Tibial artery (tissue), 4 donors: ENCODE measurements around the gene SEMA6A.

Experiments used
- DNase-seq, 2 donors: peaks; one replicate each; pipeline ENCODE4 v3.0.0-alpha.2; 2019
- H3K27ac ChIP-seq, 2 donors: fragments of 200-600 bp; sonication (generic) in 1 of 2; 1 replicate in 1 of 2; 2 replicates in 1 of 2; pipeline ENCODE4 v1.5.1; 2018 to 2019; ENCODE audit warnings: mild to moderate bottlenecking in 1 of 2
- H3K27me3 ChIP-seq, 2 donors: fragments of 200-600 bp; sonication (generic) in 1 of 2; one replicate each; pipeline versions ENCODE4 v1.5.1 to v1.6.0; 2016 to 2019
- H3K36me3 ChIP-seq, 3 donors: fragments of 200-600 bp; sonication (generic) in 2 of 3; one replicate each; pipeline ENCODE4 v1.5.1; 2016 to 2019; ENCODE audit warnings: mild to moderate bottlenecking in 2 of 3
- H3K4me1 ChIP-seq, 4 donors: fragments of 200-600 bp; sonication (generic) in 2 of 4; 1 replicate in 3 of 4; 2 replicates in 1 of 4; pipeline ENCODE4 v1.5.1; 2016 to 2019
- H3K4me3 ChIP-seq, 2 donors: fragments of 200-600 bp; sonication (generic) in 1 of 2; 1 replicate in 1 of 2; 2 replicates in 1 of 2; pipeline ENCODE4 v1.5.1; 2018 to 2019; ENCODE audit warnings: mild to moderate bottlenecking in 2 of 2
- H3K9me3 ChIP-seq, 3 donors: fragments of 200-600 bp; sonication (generic) in 1 of 3; one replicate each; pipeline ENCODE4 v1.5.1; 2016 to 2019
- intact Hi-C: fragments of 100-400 bp; cut with DNase I; formaldehyde crosslinking; loops from one replicate; pipeline ENCODE4 v1.15.0; 2023; ENCODE audit warnings: low total_unique reads
- TF ChIP-seq, protein P1 (sequence below), 2 experiments: fragments of 200-600 bp in 1 of 2; fragments of 450-650 bp in 1 of 2; IDR thresholded peaks; one replicate each; pipeline ENCODE4 v1.5.1; 2017 to 2019; ENCODE audit warnings: antibody characterized with exemption in 2 of 2, mild to moderate bottlenecking in 1 of 2, moderate library complexity in 1 of 2

The SEMA6A gene

DNA sequence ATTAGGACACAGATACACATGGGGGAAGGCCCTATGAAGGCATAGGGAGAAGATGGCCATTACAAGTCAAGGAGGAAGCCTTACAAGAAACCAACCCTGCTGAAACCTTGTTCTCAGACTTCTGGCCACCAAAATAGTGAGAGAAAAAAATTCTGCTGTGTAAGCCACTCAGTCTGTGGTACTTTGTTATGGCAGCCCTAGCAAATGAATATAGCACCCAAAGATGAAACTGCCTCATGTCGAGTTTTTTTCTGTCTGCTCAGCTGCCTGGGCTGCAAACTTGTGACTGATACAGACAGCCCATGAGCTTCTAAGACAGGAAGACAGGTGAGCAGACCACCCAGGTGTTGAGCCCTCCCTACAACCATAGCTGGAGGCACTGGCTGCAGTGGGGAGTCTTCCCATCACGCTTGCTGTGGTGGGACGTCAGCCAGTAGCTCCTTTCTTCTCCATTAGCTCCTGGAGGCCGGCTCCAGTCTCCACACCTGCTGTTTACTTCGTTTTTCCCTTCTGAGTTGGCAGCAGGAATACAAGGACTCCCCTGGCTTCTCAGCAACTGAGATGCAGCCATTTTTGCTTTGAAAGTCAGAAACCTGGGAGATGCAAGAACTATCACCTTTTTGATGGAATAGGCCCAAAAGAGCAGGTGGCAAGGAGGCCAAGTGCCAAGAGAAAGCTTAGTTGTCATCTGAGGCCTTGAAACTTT is 164.9 kb downstream of the SEMA6A start:
- no peak for DNase-seq
- no peak overlapping the region for H3K27ac ChIP-seq
- TF ChIP-seq, protein P1, sequence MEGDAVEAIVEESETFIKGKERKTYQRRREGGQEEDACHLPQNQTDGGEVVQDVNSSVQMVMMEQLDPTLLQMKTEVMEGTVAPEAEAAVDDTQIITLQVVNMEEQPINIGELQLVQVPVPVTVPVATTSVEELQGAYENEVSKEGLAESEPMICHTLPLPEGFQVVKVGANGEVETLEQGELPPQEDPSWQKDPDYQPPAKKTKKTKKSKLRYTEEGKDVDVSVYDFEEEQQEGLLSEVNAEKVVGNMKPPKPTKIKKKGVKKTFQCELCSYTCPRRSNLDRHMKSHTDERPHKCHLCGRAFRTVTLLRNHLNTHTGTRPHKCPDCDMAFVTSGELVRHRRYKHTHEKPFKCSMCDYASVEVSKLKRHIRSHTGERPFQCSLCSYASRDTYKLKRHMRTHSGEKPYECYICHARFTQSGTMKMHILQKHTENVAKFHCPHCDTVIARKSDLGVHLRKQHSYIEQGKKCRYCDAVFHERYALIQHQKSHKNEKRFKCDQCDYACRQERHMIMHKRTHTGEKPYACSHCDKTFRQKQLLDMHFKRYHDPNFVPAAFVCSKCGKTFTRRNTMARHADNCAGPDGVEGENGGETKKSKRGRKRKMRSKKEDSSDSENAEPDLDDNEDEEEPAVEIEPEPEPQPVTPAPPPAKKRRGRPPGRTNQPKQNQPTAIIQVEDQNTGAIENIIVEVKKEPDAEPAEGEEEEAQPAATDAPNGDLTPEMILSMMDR (IDR thresholded peaks at IDR 0.05), result no peak
- intact Hi-C loops, result no loop called here
- no peaks in the 10 kb centered on the region for H3K36me3 ChIP-seq
- H3K4me1 ChIP-seq, result no peaks in the 10 kb centered on the region
- H3K27me3 ChIP-seq, result no peaks in the 10 kb centered on the region
- no peaks in the 10 kb centered on the region for H3K9me3 ChIP-seq
- no peak overlapping the region for H3K4me3 ChIP-seq

DNA sequence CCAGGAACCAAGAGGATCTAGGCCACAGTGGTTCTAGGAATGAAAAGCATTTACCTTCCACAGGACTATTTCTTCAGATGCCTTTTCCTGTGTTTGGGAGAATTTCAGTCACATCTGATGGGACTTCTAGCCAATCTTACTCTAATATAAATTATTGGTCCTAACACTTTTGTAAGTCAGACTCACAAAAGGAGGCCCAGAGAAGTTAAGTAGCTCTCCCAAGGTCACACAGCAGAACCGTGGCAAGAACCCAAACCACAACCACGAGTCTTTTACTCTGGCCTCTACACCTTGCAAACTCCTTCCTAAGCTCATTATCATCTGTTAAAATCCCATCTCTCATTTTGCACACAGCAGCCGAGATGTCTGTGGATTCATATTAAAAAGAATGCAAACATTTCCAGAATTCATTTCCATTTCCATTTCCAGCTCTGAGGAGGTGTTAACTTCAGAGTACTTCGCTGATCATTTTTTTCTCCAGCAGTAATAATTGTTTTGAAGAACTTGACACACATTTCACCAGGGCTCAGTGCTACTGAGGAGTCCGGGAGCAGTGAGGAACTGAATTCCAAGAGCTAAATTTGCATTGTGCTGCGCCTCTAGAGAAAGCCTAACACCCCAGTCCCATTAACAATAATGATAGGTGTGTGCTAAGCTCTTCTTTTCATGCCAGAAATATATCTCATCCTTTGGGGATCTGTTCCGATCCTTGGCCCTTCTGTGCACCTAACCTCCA is 168.1 kb downstream of the SEMA6A start:
- no peak overlapping the region for H3K27ac ChIP-seq
- H3K36me3 ChIP-seq, result no peaks in the 10 kb centered on the region
- intact Hi-C loops, result no loop called here
- H3K9me3 ChIP-seq, result no peaks in the 10 kb centered on the region
- H3K27me3 ChIP-seq, result no peaks in the 10 kb centered on the region
- H3K4me1 ChIP-seq, result no peaks in the 10 kb centered on the region
- DNase-seq, result no peak
- TF ChIP-seq, protein P1 (IDR thresholded peaks at IDR 0.05), result no peak
- no peak overlapping the region for H3K4me3 ChIP-seq

- no peak overlapping the region for H3K27ac ChIP-seq
- H3K9me3 ChIP-seq, result no peaks in the 10 kb centered on the region
- no peak overlapping the region for H3K4me3 ChIP-seq
- H3K36me3 ChIP-seq, result no peaks in the 10 kb centered on the region
- no peaks in the 10 kb centered on the region for H3K4me1 ChIP-seq
- no peak for DNase-seq
- H3K27me3 ChIP-seq, result no peaks in the 10 kb centered on the region
- intact Hi-C loops, result no loop called here
- TF ChIP-seq, protein P1 (IDR thresholded peaks at IDR 0.05), result no peak
Observed at GRCh38 chr5:116404792-116405191, 169.8 kb downstream of the SEMA6A start.

DNA sequence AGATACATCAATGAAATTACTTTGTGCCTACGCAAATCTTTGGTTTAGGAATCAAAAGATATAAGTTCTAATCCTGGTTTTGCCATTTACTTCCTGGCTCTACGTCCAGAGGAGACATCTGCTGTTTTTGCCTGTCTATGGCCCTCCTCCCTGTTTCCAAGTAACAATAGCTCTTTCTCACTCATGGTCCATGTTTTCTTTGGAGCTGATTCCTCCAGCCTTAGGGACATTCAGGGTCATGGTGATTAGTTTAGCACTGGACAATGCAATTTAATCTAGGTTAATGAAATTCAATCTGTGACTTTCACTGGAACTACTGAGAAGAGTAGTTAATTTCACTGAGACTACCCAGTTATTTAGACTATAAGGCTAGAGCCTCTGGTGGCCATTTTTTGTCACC is 170.6 kb downstream of the SEMA6A start:
- Histone ChIP-seq H3K27me3 (no peaks in the 10 kb centered on the region), H3K27ac (no peak overlapping the region), H3K4me1 (no peaks in the 10 kb centered on the region), H3K36me3 (no peaks in the 10 kb centered on the region), H3K4me3 (no peak overlapping the region), H3K9me3 (no peaks in the 10 kb centered on the region)
- no peak for DNase-seq
- TF ChIP-seq, protein P1 (IDR thresholded peaks at IDR 0.05), result no peak
- intact Hi-C loops, result no loop called here

DNA sequence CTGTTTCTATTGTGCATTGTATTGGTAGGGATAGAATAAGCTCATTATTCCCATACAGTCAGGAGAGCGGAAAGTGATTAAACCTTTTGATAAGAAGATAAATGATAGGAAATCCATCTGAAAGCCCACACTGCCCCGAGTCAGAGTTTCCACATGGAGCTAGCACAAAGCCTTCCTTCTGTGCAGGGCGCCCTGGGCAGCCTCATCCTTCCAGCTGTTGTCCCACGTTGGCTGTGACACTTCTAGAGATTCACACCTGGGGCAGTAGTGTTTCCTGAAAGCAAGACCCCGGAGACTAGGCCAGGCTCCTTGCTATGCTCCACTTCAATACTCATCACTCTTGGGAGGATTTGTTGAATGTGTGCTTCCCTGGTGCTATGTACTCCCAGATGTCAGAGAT is 172.4 kb downstream of the SEMA6A start:
- no peak for DNase-seq
- Histone ChIP-seq H3K4me3 (no peak overlapping the region), H3K9me3 (no peaks in the 10 kb centered on the region), H3K27me3 (no peaks in the 10 kb centered on the region), H3K36me3 (no peaks in the 10 kb centered on the region), H3K27ac (no peak overlapping the region), H3K4me1 (no peaks in the 10 kb centered on the region)
- TF ChIP-seq, protein P1 (IDR thresholded peaks at IDR 0.05), result no peak
- intact Hi-C loops, result no loop called here
